MCF 10A (cell line): Measurements from ENCODE around the gene STK10. TPM values are rescaled to one million over a fixed set of nuclear protein-coding genes. Genes with fewer than 3 reads are reported as not detected.

Source experiments
- BruUV-seq: library from RNA; stranded (reverse); fragments of 400-500 nt; replicated peaks from 2 replicates; lab custom pipeline; 2021; lab: Mats Ljungman, UMichigan
- CTCF ChIA-PET: fragments of 300-600 bp; sonication (Branson Sonifier 250); formaldehyde crosslinking; extraction: SDS; loops from one replicate; lab custom pipeline; 2021; ENCODE audit warnings: antibody characterized with exemption, inconsistent platforms; lab: Yijun Ruan, JAX
- POLR2A ChIA-PET: fragments of 300-600, 350-650 bp; sonication (Branson Sonifier 250); formaldehyde crosslinking; extraction: SDS; loops from one replicate; lab custom pipeline; 2020; ENCODE audit warnings: antibody characterized with exemption, inconsistent platforms; lab: Yijun Ruan, JAX
- DNase-seq: peaks from one replicate; pipeline ENCODE4 v3.0.0-alpha.2; 2018; ENCODE audit not compliant: unreplicated experiment
- H3K27ac Mint-ChIP-seq: one replicate; pipeline ENCODE4 v1.8.0; 2022; ENCODE audit warnings: mild to moderate bottlenecking, low read depth, mixed read lengths; ENCODE audit not compliant: unreplicated experiment
- H3K27me3 Mint-ChIP-seq: one replicate; pipeline ENCODE4 v1.8.0; 2022; ENCODE audit warnings: mixed read lengths; ENCODE audit not compliant: insufficient read depth, unreplicated experiment
- H3K36me3 Mint-ChIP-seq: one replicate; pipeline ENCODE4 v1.8.0; 2022; ENCODE audit warnings: mild to moderate bottlenecking, moderate library complexity, mixed read lengths; ENCODE audit not compliant: insufficient read depth, unreplicated experiment
- H3K4me1 Mint-ChIP-seq: one replicate; pipeline ENCODE4 v1.8.0; 2022; ENCODE audit warnings: mixed read lengths; ENCODE audit not compliant: insufficient read depth, unreplicated experiment
- H3K4me3 Mint-ChIP-seq: one replicate; pipeline ENCODE4 v1.8.0; 2022; ENCODE audit warnings: mild to moderate bottlenecking, moderate library complexity, mixed read lengths; ENCODE audit not compliant: unreplicated experiment
- H3K9me3 Mint-ChIP-seq: one replicate; pipeline ENCODE4 v1.8.0; 2022; ENCODE audit warnings: mixed read lengths; ENCODE audit not compliant: unreplicated experiment
- CTCF ChIP-seq: fragments of 200-600 bp; IDR thresholded peaks from one replicate; pipeline ENCODE4 v1.8.0; 2022; ENCODE audit warnings: antibody characterized with exemption, mild to moderate bottlenecking; ENCODE audit not compliant: unreplicated experiment
- intact Hi-C: fragments of 100-400 bp; cut with micrococcal nuclease; formaldehyde crosslinking; loops from 2 replicates; pipeline ENCODE4 v1.14.1; 2022
- total RNA-seq: library from RNA; stranded (reverse); gene quantifications from 2 replicates; pipeline ENCODE4 v1.2.3, GENCODE V29; 2022

The STK10 gene
- total RNA-seq, 1 experiment from 2014 or later, result 46.5 TPM

DNA sequence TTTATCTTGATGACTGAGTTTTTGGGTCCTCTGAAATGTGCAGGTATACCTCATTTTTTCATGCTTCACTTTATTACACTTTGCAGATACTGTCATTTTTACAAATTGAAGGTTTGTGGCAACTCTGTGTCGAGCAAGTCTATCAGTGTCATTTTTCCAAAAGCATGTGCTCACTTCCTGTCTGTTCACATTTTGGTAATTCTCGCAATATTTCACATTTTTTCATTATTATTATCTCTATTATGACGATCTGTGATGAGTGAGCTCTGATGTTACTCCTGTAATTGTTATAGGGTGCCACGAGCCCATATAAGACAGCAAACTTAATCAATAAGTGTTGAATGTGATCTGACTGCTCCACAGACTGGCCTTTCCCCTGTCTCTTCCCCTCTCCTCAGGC, 108.1 kb downstream of the STK10 start:
- H3K4me1 Mint-ChIP-seq, result no peaks in the 10 kb centered on the region
- H3K9me3 Mint-ChIP-seq, result peaks cover 8% of the 10 kb centered on the region
- no peak for TF ChIP-seq CTCF
- intact Hi-C loops, result no loop called here
- H3K36me3 Mint-ChIP-seq, result peaks cover 40% of the 10 kb centered on the region
- POLR2A ChIA-PET, result no interaction called here
- no TSS peak for BruUV-seq
- CTCF ChIA-PET, result interaction anchor here (0.9 to 2.0 kb wide), 4 partner anchors 9 to 168 kb away, joined by 3 to 8 read pairs (median 4); no protein-coding TSS in a partner anchor
- no peaks in the 10 kb centered on the region for H3K27me3 Mint-ChIP-seq
- no peak overlapping the region for H3K27ac Mint-ChIP-seq
- DNase-seq, result no peak
- no peak overlapping the region for H3K4me3 Mint-ChIP-seq

- no peak for DNase-seq
- H3K36me3 Mint-ChIP-seq, result peaks cover 50% of the 10 kb centered on the region
- H3K27ac Mint-ChIP-seq, result no peak overlapping the region
- BruUV-seq, result no TSS peak
- ChIA-PET POLR2A (interaction anchor here (0.7 kb wide), 1 partner anchor 20 kb away, joined by 3 read pairs; no protein-coding TSS in a partner anchor), CTCF (interaction anchor here (2.0 kb wide), 1 partner anchor 167 kb away, joined by 8 read pairs; no protein-coding TSS in a partner anchor)
- intact Hi-C loops, result no loop called here
- no peak for TF ChIP-seq CTCF
- no peak overlapping the region for H3K4me3 Mint-ChIP-seq
- H3K4me1 Mint-ChIP-seq, result no peaks in the 10 kb centered on the region
- peaks cover 8% of the 10 kb centered on the region for H3K9me3 Mint-ChIP-seq
- no peaks in the 10 kb centered on the region for H3K27me3 Mint-ChIP-seq
Observed at GRCh38 chr5:172078726-172079345, 109.2 kb downstream of the STK10 start.

GRCh38 chr5:172077664-172078425, 110.2 kb downstream of the STK10 start:
- DNase-seq, result no peak
- ChIA-PET CTCF (interaction anchor here (0.8 to 2.0 kb wide), 3 partner anchors 18 to 166 kb away, joined by 3 to 8 read pairs (median 6); no protein-coding TSS in a partner anchor), POLR2A (no interaction called here)
- Mint-ChIP-seq H3K27me3 (no peaks in the 10 kb centered on the region), H3K9me3 (peaks cover 8% of the 10 kb centered on the region), H3K27ac (no peak overlapping the region), H3K4me3 (no peak overlapping the region), H3K36me3 (peaks cover 52% of the 10 kb centered on the region), H3K4me1 (no peaks in the 10 kb centered on the region)
- TF ChIP-seq CTCF, result no peak
- intact Hi-C loops, result no loop called here
- BruUV-seq, result no TSS peak

GRCh38 chr5:172076761-172077244, 111.2 kb downstream of the STK10 start:
- no peak overlapping the region for H3K4me3 Mint-ChIP-seq
- H3K27ac Mint-ChIP-seq, result no peak overlapping the region
- H3K27me3 Mint-ChIP-seq, result no peaks in the 10 kb centered on the region

More at GRCh38 chr5:172076761-172077244, 111.2 kb downstream of the STK10 start:
- BruUV-seq, result no TSS peak
- H3K4me1 Mint-ChIP-seq, result no peaks in the 10 kb centered on the region
- no peak for TF ChIP-seq CTCF
- intact Hi-C loops, result no loop called here
- ChIA-PET CTCF (interaction anchor here (0.8 to 1.5 kb wide), 2 partner anchors 17 to 29 kb away, joined by 3 to 6 read pairs; no protein-coding TSS in a partner anchor), POLR2A (no interaction called here)
- no peak for DNase-seq
- H3K36me3 Mint-ChIP-seq, result peaks cover 59% of the 10 kb centered on the region
- H3K9me3 Mint-ChIP-seq, result peaks cover 8% of the 10 kb centered on the region
